HFF-Myc (cell line): ENCODE measurements around the gene TTLL1.

Source experiments
- DNase-seq: peaks from one replicate; pipeline ENCODE4 v3.0.0-alpha.2; 2011; ENCODE audit warnings: low read depth; ENCODE audit errors: extremely low read depth
- H3K4me3 ChIP-seq: replicated peaks from 2 replicates; pipeline ENCODE4 v1.5.1; 2011; ENCODE audit warnings: low read depth, mild to moderate bottlenecking, control low read depth, low read length
- CTCF ChIP-seq: IDR thresholded peaks from 2 replicates; pipeline ENCODE4 v1.5.1; 2012; ENCODE audit warnings: mild to moderate bottlenecking, low read depth, low read length, control low read depth; ENCODE audit errors: missing control alignments

The TTLL1 gene

GRCh38 chr22:42994917-42995562 lies 94.2 kb downstream of the TTLL1 start:
- no peak for TF ChIP-seq CTCF
- DNase-seq, result no peak
- no peak overlapping the region for H3K4me3 ChIP-seq

GRCh38 chr22:42994276-42994916 lies 94.8 kb downstream of the TTLL1 start:
- H3K4me3 ChIP-seq, result no peak overlapping the region
- TF ChIP-seq CTCF, result no peak
- DNase-seq, result no peak

- no peak overlapping the region for H3K4me3 ChIP-seq
- no peak for DNase-seq
- TF ChIP-seq CTCF, result no peak
Observed at GRCh38 chr22:42993651-42994275, 95.4 kb downstream of the TTLL1 start.

GRCh38 chr22:42992886-42993479 lies 96.2 kb downstream of the TTLL1 start:
- TF ChIP-seq CTCF, result no peak
- DNase-seq, result no peak
- no peak overlapping the region for H3K4me3 ChIP-seq

- DNase-seq, result no peak
- no peak overlapping the region for H3K4me3 ChIP-seq
- no peak for TF ChIP-seq CTCF
Observed at GRCh38 chr22:42992092-42992491, 97.1 kb downstream of the TTLL1 start.

- DNase-seq, result no peak
- no peak for TF ChIP-seq CTCF
- H3K4me3 ChIP-seq, result no peak overlapping the region
Observed at GRCh38 chr22:42991010-42991651, 98.1 kb downstream of the TTLL1 start.
